Right lobe of liver (tissue), 6 donors: ENCODE measurements around the gene ATAD1. TPM values are rescaled to one million over a fixed set of nuclear protein-coding genes. Genes with fewer than 3 reads are reported as not detected.
A peak's percentile ranks its signal among the peaks of the same experiment; 100 is the strongest.

ENCODE experiments used
- ATAC-seq, 4 donors: fragments of 200-7000 bp; cut with Tn5 transposase; one replicate each; pipeline ENCODE4 v1.9.1; 2020; ENCODE audit warnings: mild to moderate bottlenecking in 4 of 4, moderate library complexity in 4 of 4
- DNase-seq, 3 donors: peaks; one replicate each; pipeline ENCODE4 v3.0.0-alpha.2; 2020
- H3K27ac ChIP-seq, 3 donors: fragments of 200-600 bp; one replicate each; pipeline ENCODE4 v1.8.0; 2022
- H3K27me3 ChIP-seq, 2 donors: fragments of 200-600 bp; one replicate each; pipeline ENCODE4 v1.8.0; 2022
- H3K36me3 ChIP-seq, 4 donors: fragments of 200-600 bp; sonication (generic) in 1 of 4; one replicate each; pipeline versions ENCODE4 v1.5.1 to v1.8.0; 2017 to 2022; ENCODE audit warnings: control low read depth in 1 of 4
- H3K4me1 ChIP-seq, 4 donors: fragments of 200-600 bp; sonication (generic) in 1 of 4; one replicate each; pipeline versions ENCODE4 v1.5.1 to v1.8.0; 2017 to 2022; ENCODE audit warnings: control low read depth in 1 of 4
- H3K4me3 ChIP-seq, 3 donors: fragments of 200-600 bp; one replicate each; pipeline ENCODE4 v1.8.0; 2022
- H3K9me3 ChIP-seq, 4 donors: fragments of 200-600 bp; sonication (generic) in 1 of 4; one replicate each; pipeline versions ENCODE4 v1.5.1 to v1.8.0; 2017 to 2022; ENCODE audit warnings: control low read depth in 1 of 4
- CTCF ChIP-seq, 4 donors: fragments of 200-600 bp in 3 of 4; fragments of 450-650 bp in 1 of 4; IDR thresholded peaks; one replicate each; pipeline versions ENCODE4 v1.5.1 to v1.8.0; 2016 to 2022; ENCODE audit warnings: antibody characterized with exemption in 4 of 4, mild to moderate bottlenecking in 2 of 4
- POLR2A ChIP-seq: fragments of 450-650 bp; IDR thresholded peaks from one replicate; pipeline ENCODE4 v1.6.1; 2017; ENCODE audit warnings: antibody characterized with exemption, mild to moderate bottlenecking
- WGBS: methylation state at CpG from one replicate; pipeline ENCODE4 v1.1.6; 2018; ENCODE audit warnings: low coverage, low lambda C conversion rate; ENCODE audit not compliant: insufficient coverage; ENCODE audit errors: missing lambda C conversion rate; 5-methylcytosine and 5-hydroxymethylcytosine counted together
- intact Hi-C, 2 donors: fragments of 100-400 bp; cut with DNase I; formaldehyde crosslinking; loops; one replicate each; pipeline versions ENCODE4 v1.11.2 to v1.14.1; 2022
- total RNA-seq, 6 experiments: library from RNA; depleted of rRNA in 2 of 6; stranded (reverse); fragments of >200 nt in 2 of 6; fragmentation: NEBNext Ultra II Directional in 3 of 6; extraction: Animal tissue kit (Norgen Biotek cat#: 25700) in 3 of 6; gene quantifications; one replicate each; pipeline versions ENCODE4 v1.1.0 to v1.2.4, GENCODE V29; 2016 to 2023
- donor health status: DM: no; HTN: yes; CAD: no.
- donor health status: DM: no; HTN: no; CAD: no.
- donor health status: DM: no; HTN: no; CAD: no.
- donor health status: DM: no; HTN: yes; CAD: no.
- donor health status: DM: no; HTN: yes; CAD: no.

The ATAD1 gene
- total RNA-seq, 6 experiments from 2014 or later = 17.4 to 24.2 (median 22.3) TPM

- TF ChIP-seq POLR2A = no peak
- no peak for TF ChIP-seq CTCF (IDR thresholded peaks at IDR 0.05)
- peak; percentile 40 to 74 (median 68) for ATAC-seq
Observed at GRCh38 chr10:87753995-87754866, 63.8 kb downstream of the ATAD1 start.

GRCh38 chr10:87752566-87752965, 65.5 kb downstream of the ATAD1 start:
- H3K36me3 ChIP-seq = no peaks in the 10 kb centered on the region
- no peak for ATAC-seq

More at GRCh38 chr10:87753995-87754866, 63.8 kb downstream of the ATAD1 start:
- 61% methylated on average over 8 of the region's 8 CpGs for WGBS
- intact Hi-C loops = no loop called here
- Histone ChIP-seq H3K9me3 (no peaks in the 10 kb centered on the region), H3K4me3 (no peak overlapping the region), H3K27me3 (no peaks in the 10 kb centered on the region), H3K4me1 (no peaks in the 10 kb centered on the region), H3K36me3 (no peaks in the 10 kb centered on the region), H3K27ac (no peak overlapping the region)
- no peak for DNase-seq

GRCh38 chr10:87751274-87751673, 66.8 kb downstream of the ATAD1 start:
- Histone ChIP-seq H3K4me1 (no peaks in the 10 kb centered on the region), H3K36me3 (peaks cover 0 to 1% (median 0%) of the 10 kb centered on the region in 4 donors), H3K9me3 (no peaks in the 10 kb centered on the region), H3K27ac (no peak overlapping the region), H3K4me3 (no peak overlapping the region), H3K27me3 (no peaks in the 10 kb centered on the region)
- intact Hi-C loops = no loop called here
- TF ChIP-seq POLR2A (no peak), CTCF (IDR thresholded peaks at IDR 0.05) (no peak)
- ATAC-seq (no peak), DNase-seq (no peak)
- 93% methylated on average over 2 of the region's 2 CpGs for WGBS

More at GRCh38 chr10:87752566-87752965, 65.5 kb downstream of the ATAD1 start:
- Histone ChIP-seq H3K27ac (no peak overlapping the region), H3K27me3 (no peaks in the 10 kb centered on the region), H3K4me3 (no peak overlapping the region), H3K4me1 (no peaks in the 10 kb centered on the region), H3K9me3 (no peaks in the 10 kb centered on the region)
- intact Hi-C loops = no loop called here
- WGBS = 84% methylated on average over 2 of the region's 2 CpGs
- DNase-seq = no peak
- TF ChIP-seq CTCF (IDR thresholded peaks at IDR 0.05) = no peak
- no peak for TF ChIP-seq POLR2A

GRCh38 chr10:87750817-87751216, 67.2 kb downstream of the ATAD1 start:
- peaks cover 0 to 6% (median under 1%) of the 10 kb centered on the region in 4 donors for H3K36me3 ChIP-seq
- ATAC-seq (no peak), DNase-seq (no peak)
- no peak for TF ChIP-seq CTCF (IDR thresholded peaks at IDR 0.05)
- H3K4me3 ChIP-seq = no peak overlapping the region
- H3K4me1 ChIP-seq = no peaks in the 10 kb centered on the region
- H3K9me3 ChIP-seq = no peaks in the 10 kb centered on the region
- intact Hi-C loops = no loop called here
- H3K27me3 ChIP-seq = no peaks in the 10 kb centered on the region
- no peak overlapping the region for H3K27ac ChIP-seq
